ENCODE results near the gene ADIPOR2.

Gene ADIPOR2

GRCh38 chr12:1797011-1797901 is 106.4 kb downstream of the ADIPOR2 start:
- H3K4me3 ChIP-seq (ENCODE audit: low read depth in 1 of 2, low read length in 1 of 2) = peak overlapping the region; percentile 87 to 97
- peaks cover 22 to 30% of the 10 kb centered on the region in 2 experiments for H3K4me1 ChIP-seq (ENCODE audit: control insufficient read depth in 1 of 2, insufficient read depth in 1 of 2, low read depth in 1 of 2, low read length in 1 of 2)
- TF ChIP-seq, protein P1, sequence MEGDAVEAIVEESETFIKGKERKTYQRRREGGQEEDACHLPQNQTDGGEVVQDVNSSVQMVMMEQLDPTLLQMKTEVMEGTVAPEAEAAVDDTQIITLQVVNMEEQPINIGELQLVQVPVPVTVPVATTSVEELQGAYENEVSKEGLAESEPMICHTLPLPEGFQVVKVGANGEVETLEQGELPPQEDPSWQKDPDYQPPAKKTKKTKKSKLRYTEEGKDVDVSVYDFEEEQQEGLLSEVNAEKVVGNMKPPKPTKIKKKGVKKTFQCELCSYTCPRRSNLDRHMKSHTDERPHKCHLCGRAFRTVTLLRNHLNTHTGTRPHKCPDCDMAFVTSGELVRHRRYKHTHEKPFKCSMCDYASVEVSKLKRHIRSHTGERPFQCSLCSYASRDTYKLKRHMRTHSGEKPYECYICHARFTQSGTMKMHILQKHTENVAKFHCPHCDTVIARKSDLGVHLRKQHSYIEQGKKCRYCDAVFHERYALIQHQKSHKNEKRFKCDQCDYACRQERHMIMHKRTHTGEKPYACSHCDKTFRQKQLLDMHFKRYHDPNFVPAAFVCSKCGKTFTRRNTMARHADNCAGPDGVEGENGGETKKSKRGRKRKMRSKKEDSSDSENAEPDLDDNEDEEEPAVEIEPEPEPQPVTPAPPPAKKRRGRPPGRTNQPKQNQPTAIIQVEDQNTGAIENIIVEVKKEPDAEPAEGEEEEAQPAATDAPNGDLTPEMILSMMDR (IDR thresholded peaks at IDR 0.05) = peak; percentile 30
- peak overlapping the region; percentile 93 for H3K27ac ChIP-seq
- H3K9me3 ChIP-seq = no peaks in the 10 kb centered on the region
- no peaks in the 10 kb centered on the region for H3K27me3 ChIP-seq
- H3K36me3 ChIP-seq = no peaks in the 10 kb centered on the region

DNA sequence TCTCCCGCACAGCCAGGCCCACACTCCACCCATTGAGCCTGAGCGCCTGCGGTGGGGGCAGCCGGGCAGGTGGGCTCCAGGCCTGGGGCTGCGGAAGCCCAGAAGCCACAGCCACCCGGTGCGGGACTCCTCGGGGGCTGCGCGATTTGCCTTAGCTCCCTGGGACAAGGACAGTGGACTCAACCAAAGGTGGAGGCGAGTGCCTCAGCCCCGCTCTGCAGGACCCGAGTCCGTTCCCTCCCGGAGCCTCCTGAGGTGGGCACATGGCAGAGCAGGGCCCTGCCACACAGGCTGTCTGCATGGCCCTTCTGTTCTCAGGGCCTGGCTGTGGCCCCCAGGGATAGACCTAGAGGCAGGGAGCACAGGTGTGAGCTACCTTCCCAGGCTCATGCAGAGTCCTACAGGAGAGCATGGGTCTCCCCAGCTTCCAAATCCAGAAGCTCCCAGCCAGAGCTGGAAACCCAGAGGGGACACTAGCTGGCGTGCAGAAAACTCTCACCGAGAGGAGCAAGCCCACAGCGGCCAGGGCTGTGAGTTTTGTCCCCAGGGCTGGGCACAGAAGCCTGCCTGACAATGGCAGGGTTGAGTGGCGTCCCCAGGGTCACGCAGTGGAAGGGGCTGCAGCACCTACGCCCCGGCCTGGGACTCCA is 107.2 kb downstream of the ADIPOR2 start:
- no peaks in the 10 kb centered on the region for H3K27me3 ChIP-seq
- H3K27ac ChIP-seq = peak overlapping the region; percentile 93
- H3K36me3 ChIP-seq = no peaks in the 10 kb centered on the region
- peak overlapping the region; percentile 87 to 97 for H3K4me3 ChIP-seq (ENCODE audit: low read depth in 1 of 2, low read length in 1 of 2)
- peaks cover 22% of the 10 kb centered on the region in 2 experiments for H3K4me1 ChIP-seq (ENCODE audit: control insufficient read depth in 1 of 2, insufficient read depth in 1 of 2, low read depth in 1 of 2, low read length in 1 of 2)
- TF ChIP-seq, protein P1 (IDR thresholded peaks at IDR 0.05) = no peak
- H3K9me3 ChIP-seq = no peaks in the 10 kb centered on the region

DNA sequence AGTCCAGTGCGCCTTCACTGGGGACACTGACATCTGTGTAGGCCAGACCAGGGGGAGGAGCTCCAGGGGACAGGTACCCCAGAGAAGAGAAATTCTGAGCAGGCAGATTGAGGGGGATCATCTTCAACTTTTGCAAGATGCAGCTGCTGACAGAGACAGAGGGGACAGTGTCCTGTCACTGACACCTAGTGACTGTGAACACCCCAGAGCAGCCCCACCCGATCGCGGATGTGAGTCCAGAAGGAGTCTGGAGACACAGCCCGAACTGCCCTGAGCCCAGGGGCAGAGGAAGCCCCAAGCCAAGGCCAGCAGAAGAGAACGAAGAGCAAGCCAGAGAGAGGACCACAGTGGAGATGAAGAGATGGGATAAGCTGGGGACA is 107.8 kb downstream of the ADIPOR2 start:
- TF ChIP-seq, protein P1 (IDR thresholded peaks at IDR 0.05) = no peak
- Histone ChIP-seq H3K27ac (peak overlapping the region; percentile 93), H3K4me3 (ENCODE audit: low read depth in 1 of 2, low read length in 1 of 2) (no peak overlapping the region), H3K27me3 (no peaks in the 10 kb centered on the region), H3K36me3 (no peaks in the 10 kb centered on the region), H3K9me3 (no peaks in the 10 kb centered on the region), H3K4me1 (ENCODE audit: control insufficient read depth in 1 of 2, insufficient read depth in 1 of 2, low read depth in 1 of 2, low read length in 1 of 2) (peaks cover 19 to 22% of the 10 kb centered on the region in 2 experiments)

- Histone ChIP-seq H3K4me3 (ENCODE audit: low read depth in 1 of 2, low read length in 1 of 2) (no peak overlapping the region), H3K9me3 (no peaks in the 10 kb centered on the region), H3K27me3 (no peaks in the 10 kb centered on the region), H3K4me1 (ENCODE audit: control insufficient read depth in 1 of 2, insufficient read depth in 1 of 2, low read depth in 1 of 2, low read length in 1 of 2) (peaks cover 19 to 22% of the 10 kb centered on the region in 2 experiments), H3K27ac (no peak overlapping the region), H3K36me3 (no peaks in the 10 kb centered on the region)
- TF ChIP-seq, protein P1 (IDR thresholded peaks at IDR 0.05) = no peak
Observed at GRCh38 chr12:1799051-1799881, 108.4 kb downstream of the ADIPOR2 start.

DNA sequence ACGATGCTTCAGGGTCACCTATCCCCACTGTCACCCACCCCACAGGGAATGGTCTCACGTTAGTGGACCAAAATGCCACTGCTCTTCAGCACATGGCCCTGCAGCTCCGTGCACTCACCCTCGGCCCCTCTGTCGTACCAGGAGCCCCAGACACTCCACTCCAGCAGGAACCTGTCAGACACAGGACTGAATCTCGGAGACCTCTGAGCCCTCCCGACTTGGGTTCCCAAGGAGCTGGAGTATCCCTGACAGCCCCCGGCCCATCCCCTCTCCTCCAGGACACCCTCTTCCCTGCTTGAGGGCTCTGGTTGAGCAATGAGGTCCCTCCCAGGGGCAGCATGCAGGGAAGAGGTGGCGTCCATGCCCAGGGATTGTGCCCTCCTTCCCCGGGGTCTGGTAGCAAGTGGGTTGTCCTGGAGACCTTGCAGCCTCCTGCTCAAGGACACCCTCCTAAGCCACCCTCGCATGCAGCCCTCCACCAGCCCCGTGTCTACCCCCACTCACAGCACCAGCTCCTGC is 109.1 kb downstream of the ADIPOR2 start:
- Histone ChIP-seq H3K4me1 (ENCODE audit: control insufficient read depth in 1 of 2, insufficient read depth in 1 of 2, low read depth in 1 of 2, low read length in 1 of 2) (peaks cover 24 to 26% of the 10 kb centered on the region in 2 experiments), H3K9me3 (no peaks in the 10 kb centered on the region), H3K36me3 (no peaks in the 10 kb centered on the region), H3K4me3 (ENCODE audit: low read depth in 1 of 2, low read length in 1 of 2) (no peak overlapping the region), H3K27ac (no peak overlapping the region), H3K27me3 (no peaks in the 10 kb centered on the region)
- TF ChIP-seq, protein P1 (IDR thresholded peaks at IDR 0.05) = no peak

Measured in neutrophil (primary cell).